ENCODE measurements around the gene GAGE10. TPM values are rescaled to one million over a fixed set of nuclear protein-coding genes. Genes with fewer than 3 reads are reported as not detected.

The GAGE10 gene
- total RNA-seq, 4 donors from 2014 or later: not detected

GRCh38 chrX:49272421-49272820, 31.0 kb upstream of the GAGE10 start:
- H3K27ac ChIP-seq: no peak overlapping the region
- peak in 1 of 2 donors; percentile 19 for DNase-seq (ENCODE audit: low spot score in 2 of 2)
- H3K4me3 ChIP-seq: peak overlapping the region; percentile 5
- no peaks in the 10 kb centered on the region for H3K9me3 ChIP-seq
- no peaks in the 10 kb centered on the region for H3K27me3 ChIP-seq
- no peaks in the 10 kb centered on the region for H3K36me3 ChIP-seq
- H3K4me1 ChIP-seq: peaks cover 41% of the 10 kb centered on the region
- no peak for TF ChIP-seq CTCF (IDR thresholded peaks at IDR 0.05)
- no peak for TF ChIP-seq EP300 (IDR thresholded peaks at IDR 0.05)
- TF ChIP-seq POLR2A (IDR thresholded peaks at IDR 0.05): no peak
- no peak for TF ChIP-seq POLR2AphosphoS5 (IDR thresholded peaks at IDR 0.05)
- WGBS: 41% methylated on average over 6 of the region's 6 CpGs

- DNase-seq (ENCODE audit: low spot score in 2 of 2): peak in 1 of 2 donors; percentile 14
- H3K27ac ChIP-seq: no peak overlapping the region
- peaks cover 41% of the 10 kb centered on the region for H3K4me1 ChIP-seq
- 75% methylated on average over 8 of the region's 8 CpGs for WGBS
- no peak overlapping the region for H3K4me3 ChIP-seq
- H3K27me3 ChIP-seq: no peaks in the 10 kb centered on the region
- no peaks in the 10 kb centered on the region for H3K36me3 ChIP-seq
- H3K9me3 ChIP-seq: no peaks in the 10 kb centered on the region
- TF ChIP-seq EP300 (IDR thresholded peaks at IDR 0.05) (no peak), CTCF (IDR thresholded peaks at IDR 0.05) (no peak)
These were observed 30.2 kb upstream of the GAGE10 start for GRCh38 chrX:49273181-49273727.

- Histone ChIP-seq H3K36me3 (no peaks in the 10 kb centered on the region), H3K9me3 (no peaks in the 10 kb centered on the region), H3K4me3 (no peak overlapping the region), H3K27ac (no peak overlapping the region), H3K27me3 (no peaks in the 10 kb centered on the region), H3K4me1 (peaks cover 30% of the 10 kb centered on the region)
- TF ChIP-seq POLR2AphosphoS5 (IDR thresholded peaks at IDR 0.05) (no peak), CTCF (IDR thresholded peaks at IDR 0.05) (no peak), EP300 (IDR thresholded peaks at IDR 0.05) (no peak)
- DNase-seq (ENCODE audit: low spot score in 2 of 2): no peak
- 61% methylated on average over 1 of the region's 1 CpG for WGBS
These were observed 27.2 kb upstream of the GAGE10 start for GRCh38 chrX:49276207-49276606.

DNA sequence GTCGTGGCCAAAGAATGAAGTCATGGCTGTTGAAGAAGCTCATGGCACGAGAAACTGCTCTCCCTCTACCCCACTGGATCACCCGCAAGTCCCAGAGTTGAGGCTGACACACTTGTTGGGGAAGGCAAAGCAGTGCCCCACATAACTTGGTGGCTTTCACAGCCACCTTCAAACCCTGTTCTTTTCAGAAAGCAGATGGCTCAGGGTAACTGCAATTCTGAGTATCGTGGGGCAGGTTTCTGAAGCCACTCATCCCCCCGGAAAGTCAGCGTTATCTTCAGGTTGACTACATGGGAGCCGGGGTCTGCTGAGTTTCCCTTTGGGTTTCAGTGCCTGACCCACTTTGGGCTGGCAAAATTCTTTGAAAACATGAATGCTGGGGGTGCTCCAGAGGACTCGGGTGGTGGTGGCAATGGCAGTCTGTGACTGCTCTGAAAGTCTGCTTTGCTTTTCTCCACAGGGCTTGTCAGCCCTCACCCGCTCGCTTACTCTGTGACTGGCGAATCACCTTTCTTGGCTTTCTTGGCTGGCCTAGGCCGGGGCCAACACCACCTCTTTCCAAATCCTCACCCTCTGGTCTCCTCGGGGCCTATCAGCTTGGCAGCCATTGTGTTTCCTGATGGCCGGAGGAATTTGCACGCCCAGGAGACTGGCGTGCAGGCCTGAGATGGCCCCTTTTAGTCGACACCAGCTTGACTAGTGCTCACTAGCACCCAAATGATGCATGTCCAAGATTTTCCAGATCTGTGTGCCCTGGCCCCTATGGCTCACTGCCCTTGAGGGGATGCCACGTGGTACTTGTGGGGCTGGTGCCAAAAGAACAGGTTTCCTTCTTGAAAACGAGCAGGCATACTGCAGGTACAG, 26.5 kb upstream of the GAGE10 start:
- Histone ChIP-seq H3K27me3 (no peaks in the 10 kb centered on the region), H3K4me1 (peaks cover 24% of the 10 kb centered on the region), H3K36me3 (no peaks in the 10 kb centered on the region), H3K9me3 (no peaks in the 10 kb centered on the region), H3K4me3 (no peak overlapping the region), H3K27ac (no peak overlapping the region)
- TF ChIP-seq EP300 (IDR thresholded peaks at IDR 0.05) (no peak), POLR2AphosphoS5 (IDR thresholded peaks at IDR 0.05) (no peak), CTCF (IDR thresholded peaks at IDR 0.05) (no peak), POLR2A (IDR thresholded peaks at IDR 0.05) (no peak)
- 62% methylated on average over 19 of the region's 19 CpGs for WGBS
- DNase-seq (ENCODE audit: low spot score in 2 of 2): no peak

DNA sequence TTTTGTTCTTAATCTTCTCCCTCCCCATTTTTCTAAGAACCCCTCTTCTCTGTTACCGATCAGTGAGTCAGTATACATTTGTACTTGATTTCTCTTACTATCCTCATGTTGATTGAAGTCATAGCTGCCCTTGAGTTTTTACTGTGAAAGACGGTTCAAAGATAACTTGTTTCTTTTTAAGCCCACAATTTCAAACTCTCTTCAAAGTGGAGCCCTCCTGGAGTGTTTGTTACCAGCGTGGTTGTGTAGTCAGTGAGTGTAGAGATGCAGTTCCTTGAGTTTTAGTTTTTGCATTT, 26.0 kb upstream of the GAGE10 start:
- Histone ChIP-seq H3K9me3 (no peaks in the 10 kb centered on the region), H3K27ac (no peak overlapping the region), H3K36me3 (no peaks in the 10 kb centered on the region), H3K4me1 (peaks cover 18% of the 10 kb centered on the region), H3K4me3 (no peak overlapping the region), H3K27me3 (no peaks in the 10 kb centered on the region)
- DNase-seq (ENCODE audit: low spot score in 2 of 2): no peak
- no peak for TF ChIP-seq POLR2AphosphoS5 (IDR thresholded peaks at IDR 0.05)
- no peak for TF ChIP-seq EP300 (IDR thresholded peaks at IDR 0.05)
- TF ChIP-seq POLR2A (IDR thresholded peaks at IDR 0.05): no peak
- TF ChIP-seq CTCF (IDR thresholded peaks at IDR 0.05): no peak
- 68% methylated on average over 3 of the region's 3 CpGs for WGBS

Data from suprapubic skin (tissue), 4 donors.